Tibial nerve (tissue), 4 donors: ENCODE measurements around the gene SLF2. TPM values are rescaled to one million over a fixed set of nuclear protein-coding genes. Genes with fewer than 3 reads are reported as not detected.

Source experiments
- DNase-seq, 2 donors: peaks; one replicate each; pipeline ENCODE4 v3.0.0-alpha.2; 2019; ENCODE audit warnings: low spot score in 2 of 2
- H3K27ac ChIP-seq, 4 donors: fragments of 200-600 bp; sonication (generic) in 3 of 4; one replicate each; pipeline ENCODE4 v1.5.1; 2017 to 2019; ENCODE audit warnings: mild to moderate bottlenecking in 1 of 4
- H3K27me3 ChIP-seq, 2 donors: fragments of 200-600 bp; sonication (generic) in 1 of 2; one replicate each; pipeline versions ENCODE4 v1.5.1 to v1.6.0; 2017 to 2019
- H3K36me3 ChIP-seq, 3 donors: fragments of 200-600 bp; sonication (generic); one replicate each; pipeline ENCODE4 v1.5.1; 2018 to 2019
- H3K4me1 ChIP-seq, 4 donors: fragments of 200-600 bp; sonication (generic) in 3 of 4; one replicate each; pipeline ENCODE4 v1.5.1; 2017 to 2019
- H3K4me3 ChIP-seq, 4 donors: fragments of 200-600 bp; sonication (generic) in 3 of 4; one replicate each; pipeline ENCODE4 v1.5.1; 2017 to 2019; ENCODE audit warnings: mild to moderate bottlenecking in 1 of 4, moderate library complexity in 1 of 4
- H3K9me3 ChIP-seq, 4 donors: fragments of 200-600 bp; sonication (generic) in 3 of 4; one replicate each; pipeline ENCODE4 v1.5.1; 2017 to 2019
- CTCF ChIP-seq, 5 experiments: fragments of 200-600 bp in 3 of 5; fragments of 450-650 bp in 2 of 5; sonication (generic) in 3 of 5; IDR thresholded peaks; one replicate each; pipeline ENCODE4 v1.5.1; 2016 to 2019; ENCODE audit warnings: antibody characterized with exemption in 5 of 5, mild to moderate bottlenecking in 3 of 5, moderate library complexity in 2 of 5
- EP300 ChIP-seq, 2 donors: sonication (generic); formaldehyde crosslinking; IDR thresholded peaks; one replicate each; pipeline ENCODE4 v1.6.1; 2017; ENCODE audit warnings: antibody characterized with exemption in 2 of 2, mild to moderate bottlenecking in 1 of 2
- POLR2A ChIP-seq, 2 donors: fragments of 450-650 bp; IDR thresholded peaks; one replicate each; pipeline ENCODE4 v1.6.1; 2017; ENCODE audit warnings: antibody characterized with exemption in 2 of 2, mild to moderate bottlenecking in 2 of 2, moderate library complexity in 2 of 2
- WGBS, 2 donors: methylation state at CpG; one replicate each; pipeline ENCODE4 v1.1.5; 2018; 5-methylcytosine and 5-hydroxymethylcytosine counted together
- total RNA-seq, 4 donors: library from RNA; depleted of rRNA; stranded (reverse); fragments of >200 nt; gene quantifications; one replicate each; pipeline ENCODE4 v1.1.0, GENCODE V29; 2016

Gene SLF2
- total RNA-seq, 4 donors from 2014 or later: 25.7 to 37.7 (median 29.7) TPM

- peaks cover 4 to 99% (median 11%) of the 10 kb centered on the region in 3 donors for H3K36me3 ChIP-seq
- no peak for DNase-seq
- no peak overlapping the region for H3K27ac ChIP-seq
- H3K27me3 ChIP-seq: no peaks in the 10 kb centered on the region
- no peaks in the 10 kb centered on the region for H3K9me3 ChIP-seq
- H3K4me3 ChIP-seq: no peak overlapping the region
- no peaks in the 10 kb centered on the region for H3K4me1 ChIP-seq
- TF ChIP-seq EP300 (IDR thresholded peaks at IDR 0.05) (no peak), CTCF (IDR thresholded peaks at IDR 0.05) (no peak), POLR2A (IDR thresholded peaks at IDR 0.05) (no peak)
- 95 to 97% methylated on average over 3 of the region's 3 CpGs for WGBS, 2 donors
These were observed 21.4 kb downstream of the SLF2 start for GRCh38 chr10:100934084-100934659.

- TF ChIP-seq CTCF (IDR thresholded peaks at IDR 0.05) (no peak), EP300 (IDR thresholded peaks at IDR 0.05) (no peak), POLR2A (IDR thresholded peaks at IDR 0.05) (no peak)
- Histone ChIP-seq H3K4me1 (no peaks in the 10 kb centered on the region), H3K27ac (no peak overlapping the region), H3K27me3 (no peaks in the 10 kb centered on the region), H3K4me3 (no peak overlapping the region), H3K36me3 (peaks cover 0 to 100% (median 26%) of the 10 kb centered on the region in 3 donors), H3K9me3 (no peaks in the 10 kb centered on the region)
- DNase-seq: no peak
These were observed 27.1 kb downstream of the SLF2 start for GRCh38 chr10:100939763-100940344.

GRCh38 chr10:100942229-100942628, 29.5 kb downstream of the SLF2 start:
- TF ChIP-seq EP300 (IDR thresholded peaks at IDR 0.05) (no peak), CTCF (IDR thresholded peaks at IDR 0.05) (no peak), POLR2A (IDR thresholded peaks at IDR 0.05) (no peak)
- peaks cover 0 to 100% (median 24%) of the 10 kb centered on the region in 3 donors for H3K36me3 ChIP-seq
- H3K4me1 ChIP-seq: no peaks in the 10 kb centered on the region
- 95% methylated on average over 3 of the region's 3 CpGs for WGBS, 2 donors
- no peak overlapping the region for H3K27ac ChIP-seq
- H3K27me3 ChIP-seq: no peaks in the 10 kb centered on the region
- no peak for DNase-seq
- no peak overlapping the region for H3K4me3 ChIP-seq
- H3K9me3 ChIP-seq: no peaks in the 10 kb centered on the region

GRCh38 chr10:100943508-100943907, 30.7 kb downstream of the SLF2 start:
- DNase-seq: no peak
- Histone ChIP-seq H3K4me3 (no peak overlapping the region), H3K9me3 (no peaks in the 10 kb centered on the region), H3K27me3 (no peaks in the 10 kb centered on the region), H3K4me1 (no peaks in the 10 kb centered on the region), H3K27ac (no peak overlapping the region), H3K36me3 (peaks cover 0 to 99% (median 24%) of the 10 kb centered on the region in 3 donors)
- TF ChIP-seq EP300 (IDR thresholded peaks at IDR 0.05): no peak
- no peak for TF ChIP-seq CTCF (IDR thresholded peaks at IDR 0.05)

- TF ChIP-seq EP300 (IDR thresholded peaks at IDR 0.05) (no peak), CTCF (IDR thresholded peaks at IDR 0.05) (no peak), POLR2A (IDR thresholded peaks at IDR 0.05) (no peak)
- Histone ChIP-seq H3K27ac (no peak overlapping the region), H3K27me3 (no peaks in the 10 kb centered on the region), H3K9me3 (no peaks in the 10 kb centered on the region), H3K4me3 (no peak overlapping the region), H3K4me1 (no peaks in the 10 kb centered on the region), H3K36me3 (peaks cover 0 to 99% (median 27%) of the 10 kb centered on the region in 3 donors)
- DNase-seq: no peak
These were observed 33.0 kb downstream of the SLF2 start for GRCh38 chr10:100945754-100946153.
